ENCODE results near the gene SLC5A2. TPM values are rescaled to one million over a fixed set of nuclear protein-coding genes. Genes with fewer than 3 reads are reported as not detected.

SLC5A2 gene
- total and polyA plus RNA-seq, 2 donors from 2014 or later: 4.8 to 208 TPM

DNA sequence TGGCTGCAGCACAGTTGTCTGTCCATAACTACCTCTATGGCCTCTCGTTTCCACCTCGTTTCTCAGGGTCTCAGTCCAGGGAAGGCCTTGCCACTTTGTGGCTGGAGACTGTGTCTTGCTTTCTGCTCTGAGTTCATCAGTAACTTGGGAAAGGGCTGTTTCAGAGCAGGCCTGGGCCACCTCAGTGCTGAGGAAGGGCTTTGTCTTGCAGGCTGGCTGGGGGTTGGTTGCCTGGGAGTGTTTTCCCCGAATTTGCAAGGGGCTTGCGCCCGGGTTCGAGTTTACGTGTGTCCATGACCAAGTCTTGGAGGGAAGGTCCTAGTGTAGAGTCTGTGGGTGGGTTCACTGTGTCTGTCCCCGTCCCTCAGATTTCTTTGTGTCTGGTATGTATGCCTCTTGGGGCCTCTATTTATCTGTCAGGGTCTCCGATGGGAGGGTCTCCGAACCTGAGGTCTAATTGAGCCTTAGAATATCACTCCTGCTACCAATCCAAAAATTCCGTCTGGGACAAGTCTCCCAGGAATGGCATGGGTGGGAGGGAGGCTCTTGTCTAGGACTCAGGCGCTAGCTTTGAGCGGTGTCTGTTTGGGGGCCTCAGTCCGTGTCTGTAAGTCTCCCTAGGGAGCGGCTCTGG lies 11.6 kb upstream of the SLC5A2 start:
- Histone ChIP-seq H3K27ac (ENCODE audit: low read depth in 2 of 2, low read length in 2 of 2) (peak overlapping the region; percentile 76 to 86), H3K4me3 (ENCODE audit: low read length in 3 of 3) (peak overlapping the region; percentile 14 to 62 (median 47)), H3K9ac (ENCODE audit: low read length in 3 of 3) (peak overlapping the region in 1 of 3 donors; percentile 59), H3K36me3 (ENCODE audit: control insufficient read depth in 2 of 3, insufficient read depth in 3 of 3, low read length in 3 of 3) (peaks cover 0 to 8% (median 0%) of the 10 kb centered on the region in 3 donors), H3K4me1 (ENCODE audit: control insufficient read depth in 2 of 3, insufficient read depth in 2 of 3, low read depth in 1 of 3, low read length in 3 of 3) (peaks cover 0 to 9% (median 0%) of the 10 kb centered on the region in 3 donors), H3K9me3 (ENCODE audit: control insufficient read depth in 2 of 3, insufficient read depth in 1 of 3, low read length in 3 of 3) (no peaks in the 10 kb centered on the region), H3K27me3 (ENCODE audit: control insufficient read depth, insufficient read depth, low read length) (no peaks in the 10 kb centered on the region)
- DNase-seq (peak in 1 of 5 donors; percentile 54), FAIRE-seq (no peak)
- TF ChIP-seq, protein P1, sequence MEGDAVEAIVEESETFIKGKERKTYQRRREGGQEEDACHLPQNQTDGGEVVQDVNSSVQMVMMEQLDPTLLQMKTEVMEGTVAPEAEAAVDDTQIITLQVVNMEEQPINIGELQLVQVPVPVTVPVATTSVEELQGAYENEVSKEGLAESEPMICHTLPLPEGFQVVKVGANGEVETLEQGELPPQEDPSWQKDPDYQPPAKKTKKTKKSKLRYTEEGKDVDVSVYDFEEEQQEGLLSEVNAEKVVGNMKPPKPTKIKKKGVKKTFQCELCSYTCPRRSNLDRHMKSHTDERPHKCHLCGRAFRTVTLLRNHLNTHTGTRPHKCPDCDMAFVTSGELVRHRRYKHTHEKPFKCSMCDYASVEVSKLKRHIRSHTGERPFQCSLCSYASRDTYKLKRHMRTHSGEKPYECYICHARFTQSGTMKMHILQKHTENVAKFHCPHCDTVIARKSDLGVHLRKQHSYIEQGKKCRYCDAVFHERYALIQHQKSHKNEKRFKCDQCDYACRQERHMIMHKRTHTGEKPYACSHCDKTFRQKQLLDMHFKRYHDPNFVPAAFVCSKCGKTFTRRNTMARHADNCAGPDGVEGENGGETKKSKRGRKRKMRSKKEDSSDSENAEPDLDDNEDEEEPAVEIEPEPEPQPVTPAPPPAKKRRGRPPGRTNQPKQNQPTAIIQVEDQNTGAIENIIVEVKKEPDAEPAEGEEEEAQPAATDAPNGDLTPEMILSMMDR (IDR thresholded peaks at IDR 0.05; ENCODE audit: borderline replicate concordance, extremely low read depth, insufficient read depth): no peak
- intact Hi-C loops (cut with DNase I): no loop called here

DNA sequence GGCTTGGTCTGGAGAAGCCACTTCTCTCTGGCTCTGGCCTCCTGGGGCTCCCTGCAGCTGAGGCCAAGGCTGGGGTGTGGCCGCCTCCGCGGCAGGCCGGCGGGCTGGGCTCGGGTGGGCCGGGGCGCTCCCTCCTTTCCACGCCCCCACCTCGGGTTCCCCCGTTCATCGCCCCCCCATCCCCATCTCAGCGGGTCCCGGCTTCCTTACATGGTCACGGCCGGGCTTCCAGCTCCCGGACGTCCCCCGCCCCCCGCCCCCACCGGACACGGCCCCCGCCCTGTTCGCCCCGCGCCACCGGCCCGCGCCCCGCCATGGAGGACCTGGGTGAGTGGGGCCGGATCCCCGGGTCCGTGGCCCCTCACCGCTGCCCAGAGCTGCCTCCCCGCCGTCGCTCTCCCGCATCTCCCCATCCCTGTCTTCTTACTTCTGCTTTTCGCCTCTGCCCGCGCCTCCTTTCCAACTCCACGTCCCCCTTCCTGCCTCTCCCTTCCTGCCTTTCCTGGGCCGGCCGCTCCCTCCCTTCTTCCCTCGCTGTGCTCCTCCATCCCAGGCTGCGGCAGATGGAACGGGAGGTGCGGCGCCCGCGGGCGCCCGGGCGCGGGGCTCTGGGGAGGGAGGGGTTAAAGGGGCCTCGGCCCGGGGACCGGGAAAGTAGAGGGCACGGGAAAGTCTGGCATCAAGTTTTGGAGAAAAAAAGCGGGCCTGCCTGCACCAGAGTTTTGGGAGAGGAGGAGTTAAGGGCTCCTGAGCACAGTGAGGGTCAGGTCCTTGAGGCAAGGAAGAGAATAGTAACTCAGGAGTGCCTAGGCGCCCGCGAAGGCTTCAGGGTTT lies 10.8 kb upstream of the SLC5A2 start, which contains the start of gene TGFB1I1:
TSS of gene TGFB1I1 (plus strand) at position 278 of the 834 bp plus-strand sequence. CDS start at position 315, 37 bp downstream.
- peak within 1 kb of the TSS; percentile 61 to 69 (median 62) for H3K4me3 ChIP-seq (ENCODE audit: low read length in 3 of 3)
- peak within 1 kb of the TSS; percentile 6 to 65 (median 59) for H3K9ac ChIP-seq (ENCODE audit: low read length in 3 of 3)
- DNase-seq: peak; percentile 54 to 90 (median 81)
- H3K27ac ChIP-seq (ENCODE audit: low read depth in 2 of 2, low read length in 2 of 2): peak within 1 kb of the TSS; percentile 86 to 93
- H3K36me3 ChIP-seq (ENCODE audit: control insufficient read depth in 2 of 3, insufficient read depth in 3 of 3, low read length in 3 of 3): peaks cover 0 to 7% (median 0%) of the 10 kb centered on the region in 3 donors
- intact Hi-C loops (cut with DNase I): no loop called here
- H3K9me3 ChIP-seq (ENCODE audit: control insufficient read depth in 2 of 3, insufficient read depth in 1 of 3, low read length in 3 of 3): no peaks in the 10 kb centered on the region
- no peak for FAIRE-seq
- peaks cover 0 to 8% (median 0%) of the 10 kb centered on the region in 3 donors for H3K4me1 ChIP-seq (ENCODE audit: control insufficient read depth in 2 of 3, insufficient read depth in 2 of 3, low read depth in 1 of 3, low read length in 3 of 3)
- H3K27me3 ChIP-seq (ENCODE audit: control insufficient read depth, insufficient read depth, low read length): no peaks in the 10 kb centered on the region
- TF ChIP-seq, protein P1 (IDR thresholded peaks at IDR 0.05; ENCODE audit: borderline replicate concordance, extremely low read depth, insufficient read depth): no peak

DNA sequence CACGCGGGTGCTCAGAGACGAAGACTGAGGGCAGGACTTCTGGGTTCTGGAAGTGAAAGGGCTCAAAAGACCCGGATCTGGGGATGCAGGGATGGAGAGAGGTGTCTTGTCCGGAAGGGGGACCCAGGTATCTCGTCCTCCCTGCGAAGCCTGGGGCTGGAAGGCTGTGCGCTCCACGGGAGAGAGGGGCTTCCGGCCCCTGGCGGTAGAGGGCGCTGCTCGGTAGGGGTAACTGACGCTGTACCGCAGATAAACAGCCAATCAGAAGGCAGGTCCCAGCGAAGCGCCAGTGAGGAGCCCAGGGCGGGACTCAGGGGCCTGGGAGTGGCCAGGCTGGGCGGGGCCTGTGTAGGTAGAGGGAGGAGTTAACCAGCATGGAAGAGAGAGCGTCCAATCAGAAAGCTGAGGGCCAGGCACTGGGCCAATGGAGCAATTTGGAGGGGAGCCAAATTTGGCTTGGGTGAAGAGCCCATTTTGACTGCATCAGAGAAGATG lies 10.2 kb upstream of the SLC5A2 start:
- intact Hi-C loops (cut with DNase I): no loop called here
- Histone ChIP-seq H3K9me3 (ENCODE audit: control insufficient read depth in 2 of 3, insufficient read depth in 1 of 3, low read length in 3 of 3) (no peaks in the 10 kb centered on the region), H3K27ac (ENCODE audit: low read depth in 2 of 2, low read length in 2 of 2) (peak overlapping the region; percentile 86 to 93), H3K4me1 (ENCODE audit: control insufficient read depth in 2 of 3, insufficient read depth in 2 of 3, low read depth in 1 of 3, low read length in 3 of 3) (peaks cover 0 to 6% (median 0%) of the 10 kb centered on the region in 3 donors), H3K9ac (ENCODE audit: low read length in 3 of 3) (peak overlapping the region; percentile 6 to 65 (median 55)), H3K36me3 (ENCODE audit: control insufficient read depth in 2 of 3, insufficient read depth in 3 of 3, low read length in 3 of 3) (peaks cover 0 to 4% (median 0%) of the 10 kb centered on the region in 3 donors), H3K27me3 (ENCODE audit: control insufficient read depth, insufficient read depth, low read length) (no peaks in the 10 kb centered on the region), H3K4me3 (ENCODE audit: low read length in 3 of 3) (peak overlapping the region; percentile 56 to 69 (median 61))
- TF ChIP-seq, protein P1 (IDR thresholded peaks at IDR 0.05; ENCODE audit: borderline replicate concordance, extremely low read depth, insufficient read depth): peak; percentile 49
- peak; percentile 74 to 97 (median 89) for DNase-seq
- no peak for FAIRE-seq
